GM20000 (cell line): ENCODE results near the gene IL13.
"Not testable (repeated sequence)": the region's sequence is repeated elsewhere in the genome, so short reads cannot be mapped to it uniquely, and the experiment has no call there.

Experiments
- DNase-seq: peaks from one replicate; pipeline ENCODE4 v3.0.0; 2012; ENCODE audit warnings: low spot score
- CTCF ChIP-seq: IDR thresholded peaks from 2 replicates; pipeline ENCODE4 v1.5.1; 2012; ENCODE audit warnings: mild to moderate bottlenecking, control low read depth; ENCODE audit errors: extremely low read depth, missing control alignments

IL13 gene

GRCh38 chr5:132687995-132688394 is 30.0 kb downstream of the IL13 start:
- TF ChIP-seq CTCF: no peak
- DNase-seq: no peak

- DNase-seq: peak; percentile 34
- TF ChIP-seq CTCF: no peak
Measured at GRCh38 chr5:132688536-132689339, 30.8 kb downstream of the IL13 start.

- no peak for TF ChIP-seq CTCF
- no peak for DNase-seq
Measured at GRCh38 chr5:132689513-132689912, 31.5 kb downstream of the IL13 start.

GRCh38 chr5:132690156-132690555 is 32.2 kb downstream of the IL13 start:
- no peak for DNase-seq
- TF ChIP-seq CTCF: no peak

- not testable (repeated sequence) for DNase-seq
Measured at GRCh38 chr5:132691755-132692631, 34.0 kb downstream of the IL13 start.

GRCh38 chr5:132692632-132692967 is 34.6 kb downstream of the IL13 start:
- TF ChIP-seq CTCF: no peak
- DNase-seq: no peak

GRCh38 chr5:132695956-132696355 is 38.0 kb downstream of the IL13 start:
- DNase-seq: no peak
- TF ChIP-seq CTCF: no peak
